GM21576 (cell line): ENCODE measurements around the gene NME2.
A peak's percentile ranks its signal among the peaks of the same experiment; 100 is the strongest.
"Not testable (repeated sequence)": the region's sequence is repeated elsewhere in the genome, so short reads cannot be mapped to it uniquely, and the experiment has no call there.

Experiments used
- ATAC-seq: cut with Tn5 transposase; IDR thresholded peaks from one replicate; pipeline ENCODE4 v1.9.1; 2021; ENCODE audit warnings: mild to moderate bottlenecking, moderate library complexity; ENCODE audit not compliant: unreplicated experiment

Gene NME2

GRCh38 chr17:51166198-51166986 lies at the start of gene NME2:
Gene NME2, plus strand, starts transcription at chr17:51166411. Its CDS starts 420 bp downstream, at chr17:51166831.
- ATAC-seq, result peak; percentile 72

GRCh38 chr17:51118330-51119195 lies 47.6 kb upstream of the NME2 start:
- ATAC-seq, result no peak

- peak; percentile 29 for ATAC-seq
Measured at GRCh38 chr17:51119415-51120356, 46.5 kb upstream of the NME2 start.

- ATAC-seq, result peak; percentile 23
Measured at GRCh38 chr17:51120357-51120738, 45.9 kb upstream of the NME2 start.

- peak; percentile 63 for ATAC-seq
Measured at GRCh38 chr17:51120739-51121619, 45.2 kb upstream of the NME2 start, which contains the start of gene SPAG9. Gene SPAG9, minus strand, starts transcription at chr17:51120868. Its CDS starts 212 bp downstream, at chr17:51120656.

GRCh38 chr17:51121620-51122472 lies 44.4 kb upstream of the NME2 start:
- no peak for ATAC-seq

- not testable (repeated sequence) for ATAC-seq
Measured at GRCh38 chr17:51122473-51123115, 43.6 kb upstream of the NME2 start.

- no peak for ATAC-seq
Measured at GRCh38 chr17:51124640-51125503, 41.3 kb upstream of the NME2 start.

- no peak for ATAC-seq
Measured at GRCh38 chr17:51128076-51128475, 38.1 kb upstream of the NME2 start.

- no peak for ATAC-seq
Measured at GRCh38 chr17:51132964-51133319, 33.3 kb upstream of the NME2 start.

- ATAC-seq, result no peak
Measured at GRCh38 chr17:51133365-51133764, 32.8 kb upstream of the NME2 start.

- ATAC-seq, result no peak
Measured at GRCh38 chr17:51135956-51136355, 30.3 kb upstream of the NME2 start.

GRCh38 chr17:51142597-51142996 lies 23.6 kb upstream of the NME2 start:
- ATAC-seq, result no peak

GRCh38 chr17:51144266-51145022 lies 21.8 kb upstream of the NME2 start:
- ATAC-seq, result no peak

- ATAC-seq, result no peak
Measured at GRCh38 chr17:51147650-51148049, 18.6 kb upstream of the NME2 start.

GRCh38 chr17:51149163-51149562 lies 17.0 kb upstream of the NME2 start:
- ATAC-seq, result no peak

- ATAC-seq, result no peak
Measured at GRCh38 chr17:51150932-51151331, 15.3 kb upstream of the NME2 start.
